ENCODE measurements around the gene ATXN10. TPM values are rescaled to one million over a fixed set of nuclear protein-coding genes. Genes with fewer than 3 reads are reported as not detected.

Gene ATXN10
- total and polyA plus RNA-seq, 2 of the 8 experiments (the other 6 are each of a cell fraction or from before 2014, with no cell fraction given), result 134 to 210 TPM

- TF ChIP-seq CHD7 (IDR thresholded peaks at IDR 0.05; ENCODE audit: insufficient replicate concordance, low read length) (no peak), CBX8 (IDR thresholded peaks at IDR 0.05; ENCODE audit: borderline replicate concordance, low read depth, low read length) (no peak), EZH2 (IDR thresholded peaks at IDR 0.05; ENCODE audit: low read depth, low read length, severe bottlenecking) (no peak), TEAD4 (IDR thresholded peaks at IDR 0.05; ENCODE audit: low read depth, low read length) (no peak), RAD21 (IDR thresholded peaks at IDR 0.05 in 1 of 2, conservative IDR thresholded peaks at IDR 0.05 in 1 of 2; ENCODE audit: low read depth in 2 of 2, low read length in 2 of 2) (no peak)
Observed at GRCh38 chr22:45704648-45705047, 33.0 kb downstream of the ATXN10 start (continued).

All from H1 (cell line).